Posterior cingulate gyrus (tissue), 11 donors: Measurements from ENCODE around the gene MEPCE.
"Not testable (repeated sequence)": the region's sequence is repeated elsewhere in the genome, so short reads cannot be mapped to it uniquely, and the experiment has no call there.

Experiments
- DNase-seq, 10 donors: peaks; one replicate each; pipeline versions ENCODE4 v3.0.0 to v3.0.0-alpha.2; 2020 to 2021; ENCODE audit warnings: mixed read lengths in 3 of 10
- intact Hi-C: fragments of 100-400 bp; cut with DNase I; formaldehyde crosslinking; loops from one replicate; pipeline ENCODE4 v1.15.1; 2023

The MEPCE gene

DNA sequence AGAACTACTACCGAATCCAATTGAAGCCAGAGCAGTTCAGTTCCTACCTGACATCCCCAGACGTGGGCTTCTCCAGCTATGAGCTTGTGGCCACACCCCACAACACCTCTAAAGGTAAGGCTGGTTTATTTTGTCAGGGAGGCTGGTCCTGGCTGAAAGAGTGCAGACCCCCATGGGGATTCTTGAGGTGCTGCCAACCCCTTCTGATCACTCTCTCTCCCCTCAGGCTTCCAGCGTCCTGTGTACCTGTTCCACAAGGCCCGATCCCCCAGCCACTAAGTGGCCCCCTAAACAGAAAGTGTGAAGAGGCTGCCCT is 3.6 kb downstream of the MEPCE start:
- DNase-seq, result no peak
- intact Hi-C loops, result no loop called here

DNA sequence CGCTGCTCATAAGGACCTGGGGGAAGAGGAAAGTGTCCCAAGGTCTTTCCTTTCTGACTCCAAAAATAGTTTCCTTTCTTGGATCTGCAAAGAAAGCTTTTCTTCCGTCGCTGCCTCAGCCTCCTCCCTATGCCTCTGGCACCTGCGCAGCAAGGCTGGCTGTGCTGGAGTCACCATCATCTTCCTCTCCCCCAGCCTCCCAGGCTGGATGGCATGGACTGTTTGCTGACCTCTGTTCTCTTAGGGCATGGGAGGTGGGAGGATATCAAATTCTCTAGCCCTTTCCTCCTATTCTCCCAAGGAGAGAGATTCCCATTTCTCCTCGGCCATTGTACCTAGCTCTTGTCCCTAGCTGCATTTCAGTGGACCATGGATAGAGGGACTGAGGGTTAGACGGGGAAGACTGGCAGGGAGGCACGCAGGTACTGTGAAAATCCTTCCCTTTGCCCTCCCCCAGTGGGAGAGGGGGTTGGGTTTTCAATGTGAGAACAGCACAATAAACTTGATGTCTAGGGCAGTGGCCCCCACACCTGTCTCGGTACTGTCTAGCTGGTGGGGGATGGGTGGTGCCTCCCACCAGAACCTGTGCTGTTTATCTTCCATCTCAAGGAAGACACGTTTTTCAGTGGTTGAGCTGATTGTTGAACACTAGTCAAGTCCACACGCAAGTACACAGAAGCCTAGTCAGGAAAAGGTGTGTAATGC is 4.1 kb downstream of the MEPCE start:
- intact Hi-C loops, result no loop called here
- DNase-seq, result no peak

DNA sequence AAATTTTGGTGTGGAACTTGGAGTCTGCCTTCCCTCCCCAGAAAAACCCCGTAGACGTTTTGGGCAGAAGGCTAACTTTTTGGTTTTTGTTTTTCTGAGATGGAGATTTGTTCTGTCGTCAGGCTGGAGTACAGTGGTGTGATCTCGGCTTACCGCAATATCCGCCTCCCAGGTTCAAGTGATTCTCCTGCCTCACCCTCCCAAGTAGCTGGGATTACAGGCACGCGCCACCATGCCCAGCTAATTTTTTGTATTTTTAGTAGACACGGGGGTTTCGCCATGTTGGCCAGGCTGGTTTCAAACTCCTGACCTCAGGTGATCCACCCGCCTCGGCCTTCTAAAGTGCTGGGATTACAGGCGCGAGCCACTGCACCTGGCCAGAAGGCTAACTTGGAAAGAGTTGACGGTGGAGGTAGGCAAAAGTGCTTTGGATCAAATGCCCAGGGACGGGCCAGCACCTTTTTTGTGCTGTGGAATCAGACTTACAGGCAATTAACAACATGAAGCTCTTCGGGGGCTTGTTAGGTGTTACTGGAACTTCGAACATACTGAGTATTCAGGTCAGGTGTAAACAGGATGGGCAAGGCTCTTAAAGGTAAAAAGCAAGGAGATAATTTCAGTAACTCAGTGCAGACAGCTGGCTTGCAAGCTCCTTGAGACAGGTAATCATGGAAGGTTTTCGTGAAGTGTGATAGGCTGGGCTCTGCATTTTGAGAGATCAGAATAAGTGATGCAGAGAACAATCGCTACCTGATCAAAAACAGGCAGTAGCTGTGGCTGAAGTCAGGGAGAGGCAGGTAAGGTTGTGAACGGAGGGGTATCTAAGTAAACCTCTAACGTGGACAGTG is 4.9 kb downstream of the MEPCE start:
- intact Hi-C loops, result no loop called here
- DNase-seq, result no peak

DNA sequence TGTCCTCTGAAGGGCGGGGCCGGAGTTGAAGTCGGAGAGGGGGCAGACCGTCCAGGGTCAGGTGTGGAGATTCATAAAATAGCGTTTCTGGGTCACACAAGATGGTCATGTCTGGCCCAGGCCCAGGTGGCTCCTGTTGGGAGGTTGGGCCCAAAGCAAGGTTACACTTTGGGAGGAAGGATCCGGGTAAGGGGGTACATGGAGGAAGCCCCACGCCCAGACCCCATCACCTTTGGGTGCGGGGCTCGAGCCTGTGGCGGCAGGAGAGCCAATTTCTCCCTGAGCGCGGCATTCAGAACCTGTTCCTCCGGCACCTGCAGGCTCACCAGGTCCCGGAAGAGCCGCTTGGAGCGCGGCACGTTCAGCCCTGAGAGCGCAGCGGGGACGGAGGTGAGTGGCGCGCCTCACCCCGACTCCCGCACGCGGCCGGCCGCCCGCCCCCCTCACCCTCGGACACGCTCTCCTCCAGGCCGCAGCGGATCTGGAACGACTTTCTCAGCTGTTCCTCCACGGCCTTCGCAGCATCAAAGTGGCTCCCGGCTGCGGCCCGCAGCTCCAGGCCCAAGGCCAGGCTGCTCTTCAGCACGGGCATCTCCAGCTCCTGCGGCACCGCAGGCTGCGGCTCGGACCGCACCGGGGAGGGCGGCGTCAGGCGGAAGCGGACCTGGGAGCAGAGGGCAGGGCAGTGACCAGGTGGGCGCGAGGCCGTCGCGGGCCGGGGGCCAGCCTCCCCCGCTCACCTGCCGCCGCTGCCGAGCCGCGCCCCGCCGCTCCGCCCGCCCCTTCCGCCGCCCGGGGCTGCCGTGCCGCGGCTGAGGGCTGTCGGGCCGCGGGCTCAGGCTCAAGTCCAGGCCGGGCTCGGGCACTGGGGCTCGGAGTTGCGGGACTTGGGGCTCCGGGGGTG is 6.0 kb downstream of the MEPCE start:
- intact Hi-C loops, result no loop called here
- DNase-seq, result peak in 2 of 10 donors; percentile 10 to 73

DNA sequence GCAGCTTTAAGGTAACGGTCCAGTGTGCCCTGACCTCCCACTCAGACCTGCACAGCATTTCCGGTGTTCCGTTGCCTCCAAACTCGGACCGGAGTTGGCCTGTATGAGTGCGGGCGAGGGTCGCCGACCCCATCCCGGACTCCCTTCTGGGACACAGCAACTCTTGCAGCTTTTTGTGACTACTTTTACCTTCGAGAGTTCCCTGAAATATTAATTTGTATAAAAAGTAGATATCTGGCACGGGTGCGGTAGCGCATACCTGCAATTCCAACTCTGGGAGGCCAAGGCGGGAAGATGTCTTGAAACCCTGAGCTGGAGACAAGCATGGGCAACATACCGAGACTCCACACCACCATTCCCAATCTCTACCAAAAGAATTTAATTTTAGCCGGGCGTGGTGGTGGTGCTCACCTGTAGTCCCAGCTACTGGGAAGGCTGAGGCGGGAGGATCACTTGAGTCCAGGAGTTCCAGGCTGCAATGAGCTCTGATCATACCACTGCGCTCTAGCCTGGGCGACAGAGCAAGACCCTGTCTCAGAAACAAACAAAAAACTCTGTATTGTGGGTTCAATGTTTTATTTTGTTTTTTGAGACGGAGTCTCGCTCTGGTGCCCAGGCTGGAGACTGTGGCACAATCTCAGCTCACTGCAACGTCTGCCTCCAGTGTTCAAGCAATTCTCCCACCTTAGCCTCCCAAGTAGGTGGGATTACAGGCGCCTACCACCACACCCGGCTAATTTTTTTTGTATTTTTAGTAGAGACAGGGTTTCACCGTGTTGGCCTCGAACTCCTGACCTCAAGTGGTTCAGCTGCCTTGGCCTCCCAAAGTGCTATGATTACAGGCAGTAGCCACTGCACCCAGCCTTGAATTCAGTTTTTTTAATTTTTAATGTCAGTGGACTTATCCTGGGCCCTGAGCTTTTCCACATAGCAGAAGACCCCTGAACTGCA is 7.8 kb downstream of the MEPCE start:
- peak in 2 of 10 donors; percentile 68 to 70 for DNase-seq
- intact Hi-C loops, result no loop called here

DNA sequence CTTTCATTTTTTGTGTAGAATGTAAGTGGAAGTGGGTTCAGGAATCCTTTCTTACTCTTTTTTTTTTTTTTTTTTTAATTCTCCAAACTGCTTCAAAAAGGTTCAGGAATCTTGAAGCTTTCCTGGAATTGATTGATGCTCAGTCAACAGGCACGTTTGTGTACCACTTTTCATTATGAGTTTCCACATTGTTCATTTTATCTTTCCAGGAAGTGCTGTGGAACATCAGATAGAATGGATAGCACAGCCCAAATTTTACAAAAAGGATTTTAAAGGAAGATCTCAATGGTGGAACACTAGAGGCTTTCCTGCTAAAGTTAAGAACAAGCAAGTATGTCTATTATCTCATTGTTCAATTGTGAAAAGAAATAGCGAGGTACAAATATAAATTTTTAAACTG is 8.5 kb downstream of the MEPCE start:
- no peak for DNase-seq
- intact Hi-C loops, result no loop called here

DNA sequence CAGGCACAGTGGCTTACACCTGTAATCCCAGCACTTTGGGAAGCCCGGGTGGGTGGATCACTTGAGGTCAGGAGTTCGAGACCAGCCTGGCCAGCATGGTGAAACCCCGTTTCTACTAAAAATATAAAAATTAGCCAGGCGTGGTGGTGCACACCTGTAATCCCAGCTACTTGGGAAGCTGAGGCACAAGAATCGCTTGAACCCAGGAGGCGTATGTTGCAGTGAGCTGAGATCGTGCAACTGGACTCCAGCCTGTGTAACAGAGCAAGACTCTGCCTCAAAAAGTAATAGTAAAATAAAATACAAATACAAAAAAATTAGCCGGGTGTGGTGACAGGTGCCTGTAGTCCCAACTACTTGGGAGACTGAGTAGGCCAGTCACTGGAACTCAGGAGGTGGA is 9.1 kb downstream of the MEPCE start:
- peak in 2 of 10 donors; percentile 8 to 15 for DNase-seq
- intact Hi-C loops, result not testable (repeated sequence)

DNA sequence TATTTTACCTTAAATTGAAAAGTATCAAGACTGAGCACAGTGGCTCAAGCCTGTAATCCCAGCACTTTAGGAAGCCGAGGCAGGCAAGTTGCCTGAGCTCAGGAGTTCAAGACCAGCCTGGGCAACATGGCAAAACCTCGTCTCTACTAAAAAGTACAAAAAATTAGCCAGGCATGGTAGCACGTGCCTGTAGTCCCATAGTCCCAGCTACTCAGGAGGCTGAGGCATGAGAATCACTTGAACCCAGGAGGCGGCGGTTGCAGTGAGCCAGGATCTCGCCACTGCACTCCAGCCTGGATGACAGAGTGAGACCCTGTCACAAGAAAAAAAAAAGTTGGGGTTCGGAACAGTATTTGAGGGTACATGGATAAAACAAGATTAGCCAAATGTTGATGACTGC is 9.6 kb downstream of the MEPCE start:
- intact Hi-C loops, result not testable (repeated sequence)
- DNase-seq, result peak in 2 of 10 donors; percentile 31 to 45

DNA sequence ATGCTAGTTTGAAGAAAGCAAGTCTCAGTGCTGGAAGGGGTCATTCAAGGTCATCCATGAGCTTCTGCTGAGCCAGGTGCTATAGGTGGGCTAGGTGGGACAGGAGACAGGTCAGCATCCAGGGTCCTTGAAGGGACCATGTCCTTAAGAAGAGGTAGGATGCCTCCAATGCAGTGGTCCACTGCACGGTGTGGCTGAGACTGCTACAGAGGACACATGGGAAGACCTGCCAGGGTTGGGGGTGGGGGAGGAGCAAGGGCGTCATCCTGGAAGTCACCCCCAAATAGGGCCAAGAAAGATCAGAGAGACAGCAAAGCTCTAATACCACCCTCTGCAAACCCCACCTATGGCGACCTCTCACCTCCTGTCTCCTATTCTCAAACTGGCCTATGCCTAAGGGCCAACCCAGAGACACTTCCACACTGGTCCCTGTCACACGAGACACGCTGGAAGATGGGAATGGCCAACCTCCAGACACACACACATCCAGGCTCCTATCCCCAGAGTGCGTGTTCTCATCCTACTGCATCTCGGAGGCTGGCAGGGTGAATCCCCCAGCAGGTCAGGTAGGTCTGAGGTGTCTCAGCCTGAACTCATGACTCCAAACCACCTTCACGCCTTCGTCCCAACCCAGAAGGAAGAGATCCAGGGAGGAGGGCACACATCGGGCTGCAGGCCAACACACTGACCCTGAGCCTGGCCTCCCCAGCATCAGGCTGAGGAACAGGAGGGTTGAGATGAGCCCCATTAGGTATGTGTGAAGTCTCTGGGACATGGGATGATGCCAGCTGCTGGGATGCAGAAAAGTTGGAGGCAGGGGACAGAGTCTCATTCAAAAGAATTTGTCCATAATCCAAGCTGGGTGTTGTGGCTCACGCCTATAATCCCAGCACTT is 12.3 kb downstream of the MEPCE start:
- intact Hi-C loops, result no loop called here
- peak in 1 of 10 donors; percentile 53 for DNase-seq

DNA sequence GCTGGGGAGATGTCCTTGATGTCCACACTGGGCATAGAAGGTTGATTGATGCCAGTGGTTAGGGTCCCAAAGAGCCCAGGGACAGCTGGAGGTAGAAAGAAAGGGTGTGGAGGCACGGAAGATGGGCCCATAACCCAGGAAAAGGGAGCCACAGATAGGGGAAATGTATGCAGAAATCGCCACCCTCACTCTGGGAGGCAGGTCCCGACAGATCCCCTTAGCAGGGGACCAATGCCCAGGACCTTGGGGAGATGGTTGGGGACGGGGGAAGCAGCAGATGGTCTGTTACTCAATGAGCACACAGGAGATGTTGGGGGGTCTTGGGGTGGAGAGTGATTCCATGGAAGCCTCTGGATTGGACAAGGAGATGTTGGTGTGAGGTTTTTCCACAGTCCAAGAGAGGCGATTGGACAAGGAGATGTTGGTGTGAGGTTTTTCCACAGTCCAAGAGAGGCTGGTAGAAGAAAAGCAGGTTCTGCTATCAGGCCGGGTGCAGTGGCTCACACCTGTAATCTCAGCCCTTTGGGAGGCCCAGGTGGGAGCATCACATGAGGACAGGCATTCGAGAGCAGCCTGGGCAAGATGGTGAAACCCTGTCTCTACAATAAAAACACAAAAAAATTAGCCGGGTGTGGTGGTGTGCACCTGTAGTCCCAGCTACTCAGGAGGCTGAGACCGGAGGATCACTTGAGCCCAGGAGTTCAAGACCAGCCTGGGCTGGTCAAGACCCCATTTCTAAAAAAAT is 13.6 kb downstream of the MEPCE start:
- DNase-seq, result peak in 1 of 10 donors; percentile 37
- intact Hi-C loops, result no loop called here

DNA sequence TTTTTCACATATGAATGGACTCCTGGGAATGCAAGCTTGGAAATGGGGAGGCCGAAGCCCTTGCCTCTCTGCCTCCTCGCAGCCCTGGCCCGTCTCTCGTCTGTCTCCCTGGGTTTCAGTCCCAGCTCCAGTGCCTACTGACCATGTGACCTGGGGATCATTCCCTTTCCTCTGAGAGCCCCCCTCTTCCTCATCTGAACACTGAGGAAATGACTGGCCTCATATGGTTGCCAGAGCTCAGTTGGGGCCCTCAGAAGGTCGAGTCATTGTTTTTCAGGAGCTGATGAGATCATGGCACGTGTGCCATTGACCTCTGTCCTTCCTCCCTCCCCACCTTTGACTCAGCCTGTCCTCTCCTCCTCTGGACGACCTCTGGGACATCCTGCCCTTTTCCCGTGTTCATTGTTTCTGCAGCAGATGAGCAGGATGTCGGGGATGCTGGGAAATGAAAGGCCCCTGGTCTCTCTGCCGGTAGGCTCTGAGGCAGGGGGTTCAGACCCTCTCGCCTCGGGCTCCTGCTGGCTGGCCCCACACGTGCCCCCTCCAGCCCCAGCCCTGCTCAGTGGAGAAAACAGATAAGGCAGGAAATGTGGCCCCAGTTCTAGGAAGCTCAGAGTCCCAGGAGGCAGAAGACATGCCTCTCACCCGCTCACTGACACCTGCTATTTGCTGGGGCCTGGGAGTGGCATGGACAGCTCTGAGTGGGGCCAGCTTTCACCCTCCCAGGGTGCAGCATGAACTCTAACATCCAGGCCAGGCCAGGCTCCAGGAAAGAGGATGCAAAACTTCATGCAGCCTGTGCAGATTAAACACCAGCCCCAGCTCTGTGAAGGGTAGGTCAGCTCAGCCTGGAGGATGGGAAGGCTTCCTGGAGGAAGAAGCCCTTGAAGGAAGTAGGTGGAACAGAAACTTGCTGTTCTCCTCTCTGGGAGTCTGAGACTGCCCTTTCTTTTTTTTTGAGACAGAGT is 15.0 kb downstream of the MEPCE start:
- DNase-seq, result peak in 2 of 10 donors; percentile 40 to 50

DNA sequence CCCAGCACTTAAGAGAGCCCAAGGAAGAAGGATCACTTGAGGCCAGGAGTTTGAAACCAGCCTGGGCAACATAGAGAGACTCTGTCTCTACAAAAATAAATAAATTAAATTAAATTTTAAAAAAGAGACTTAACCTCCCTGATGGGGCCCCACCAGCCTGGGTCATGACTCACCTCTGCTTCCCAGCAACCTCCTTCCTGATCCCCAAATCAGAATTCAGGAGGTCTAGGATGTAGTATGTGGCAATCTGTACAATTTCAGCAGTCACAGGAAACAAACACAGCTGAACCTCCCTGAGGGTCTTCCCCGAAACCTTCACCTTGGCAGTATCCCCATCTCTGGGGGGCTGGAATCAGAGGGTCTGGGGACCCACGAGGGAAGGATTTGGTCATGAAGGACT is 16.4 kb downstream of the MEPCE start:
- intact Hi-C loops, result no loop called here
- DNase-seq, result peak in 1 of 10 donors; percentile 27

More for the DNA sequence above, 15.0 kb downstream of the MEPCE start:
- intact Hi-C loops, result no loop called here

DNA sequence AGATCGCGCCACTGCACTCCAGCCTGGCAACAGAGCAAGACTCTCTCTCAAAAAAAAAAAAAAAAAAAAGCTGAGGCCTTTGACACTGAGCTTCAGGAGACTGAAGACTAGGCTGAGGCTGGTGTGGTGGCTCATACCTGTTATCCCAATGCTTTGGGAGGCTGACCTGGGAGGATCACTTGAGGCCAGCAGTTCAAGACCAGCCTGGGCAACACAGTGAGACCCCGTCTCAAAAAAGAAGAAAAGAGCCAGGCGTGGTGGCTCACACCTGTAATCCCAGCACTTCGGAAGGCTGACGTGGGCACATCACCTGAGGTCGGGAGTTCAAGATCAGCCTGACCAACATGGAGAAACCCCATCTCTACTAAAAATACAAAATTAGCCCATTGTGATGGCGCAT is 17.7 kb downstream of the MEPCE start:
- intact Hi-C loops, result not testable (repeated sequence)
- DNase-seq, result peak in 3 of 10 donors; percentile 4 to 55 (median 46)

DNA sequence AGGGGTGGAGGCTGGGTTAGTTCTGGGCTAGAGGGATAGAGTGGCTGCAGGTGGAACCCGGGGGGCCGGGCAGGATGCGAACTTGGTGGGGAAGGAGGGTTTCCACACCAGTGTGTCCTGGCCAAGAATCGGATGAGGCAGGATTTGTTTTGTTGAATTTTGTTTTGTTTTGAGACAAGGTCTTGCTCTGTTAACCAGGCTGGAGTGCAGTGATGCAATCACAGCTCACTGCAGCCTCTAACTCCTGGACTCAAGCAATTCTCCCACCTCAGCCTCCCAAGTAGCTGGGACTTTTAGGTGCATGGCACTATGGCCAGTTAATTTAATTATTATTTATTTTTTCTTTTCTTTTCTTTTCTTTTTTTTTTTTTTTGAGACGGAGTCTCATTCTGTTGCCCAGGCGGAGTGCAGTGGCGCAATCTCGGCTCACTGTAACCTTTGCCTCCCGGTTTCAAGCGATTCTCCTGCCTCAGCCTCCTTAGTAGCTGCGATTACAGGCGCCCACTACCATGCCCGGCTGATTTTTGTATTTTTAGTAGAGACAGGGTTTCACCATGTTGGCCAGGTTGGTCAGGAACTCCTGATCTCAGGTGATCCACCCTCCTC is 19.7 kb downstream of the MEPCE start:
- no peak for DNase-seq
- intact Hi-C loops, result no loop called here

DNA sequence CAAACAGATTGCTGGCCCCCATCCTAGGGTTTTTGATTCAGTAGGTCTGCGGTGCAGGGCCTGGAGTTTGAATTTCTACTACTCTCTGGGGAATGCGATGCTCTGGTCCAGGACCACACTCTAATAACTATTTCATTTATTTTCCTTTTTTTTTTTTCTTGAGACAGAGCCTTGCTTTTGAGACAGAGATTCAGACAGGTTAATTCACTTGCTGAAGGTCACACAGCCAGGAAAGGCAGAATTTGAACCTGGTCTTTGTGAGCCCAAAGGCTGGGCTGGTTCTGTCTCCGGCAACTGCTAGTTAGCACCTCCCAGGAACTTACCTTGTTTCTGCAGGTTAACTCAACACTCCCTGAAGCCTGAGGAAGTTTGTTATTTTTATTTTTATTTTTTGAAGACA is 22.9 kb downstream of the MEPCE start:
- no peak for DNase-seq
- intact Hi-C loops, result no loop called here

DNA sequence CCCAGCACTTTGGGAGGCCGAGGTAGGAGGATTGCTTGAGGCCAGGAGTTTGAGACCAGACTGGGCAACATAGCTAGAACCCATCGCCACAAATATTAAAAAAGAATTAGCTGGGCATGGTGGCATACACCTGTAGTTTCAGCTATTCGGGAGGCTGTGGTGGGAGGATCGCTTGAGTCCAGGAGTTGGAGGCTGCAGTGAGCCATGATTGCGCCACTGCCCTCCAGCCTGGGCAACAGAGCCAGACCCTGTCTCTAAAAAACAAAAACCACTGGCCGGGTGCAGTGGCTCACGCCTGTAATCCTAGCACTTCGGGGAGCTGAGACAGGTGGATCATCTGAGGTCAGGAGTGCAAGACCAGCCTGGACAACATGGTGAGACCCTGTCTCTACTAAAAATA is 24.2 kb downstream of the MEPCE start:
- intact Hi-C loops, DNase-seq: not testable (repeated sequence)

DNA sequence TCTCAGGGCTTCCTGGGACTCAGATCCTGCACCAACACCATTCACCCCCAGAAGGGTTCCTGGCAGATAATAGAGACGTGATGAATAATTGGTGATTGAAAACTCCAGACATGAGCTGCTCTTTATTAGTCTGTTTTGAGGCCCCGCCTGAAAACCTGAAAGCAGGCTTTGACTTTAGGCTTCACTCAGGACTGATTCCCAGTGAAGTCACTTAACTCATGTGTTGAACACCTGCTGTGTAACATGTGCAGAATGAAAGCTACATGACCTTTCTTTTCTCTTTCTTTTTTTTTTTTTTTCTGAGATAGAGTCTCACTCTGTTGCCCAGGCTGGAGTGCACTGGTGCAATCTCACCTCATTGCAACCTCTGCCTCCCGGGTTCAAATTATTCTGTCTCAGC is 25.6 kb downstream of the MEPCE start:
- intact Hi-C loops, result no loop called here
- DNase-seq, result no peak
